ENCODE results near the gene KRT16. TPM values are rescaled to one million over a fixed set of nuclear protein-coding genes. Genes with fewer than 3 reads are reported as not detected.

Gene KRT16
- total and polyA plus RNA-seq, 2 of the 8 experiments (the other 6 are each of a cell fraction or from before 2014, with no cell fraction given), result not detected

DNA sequence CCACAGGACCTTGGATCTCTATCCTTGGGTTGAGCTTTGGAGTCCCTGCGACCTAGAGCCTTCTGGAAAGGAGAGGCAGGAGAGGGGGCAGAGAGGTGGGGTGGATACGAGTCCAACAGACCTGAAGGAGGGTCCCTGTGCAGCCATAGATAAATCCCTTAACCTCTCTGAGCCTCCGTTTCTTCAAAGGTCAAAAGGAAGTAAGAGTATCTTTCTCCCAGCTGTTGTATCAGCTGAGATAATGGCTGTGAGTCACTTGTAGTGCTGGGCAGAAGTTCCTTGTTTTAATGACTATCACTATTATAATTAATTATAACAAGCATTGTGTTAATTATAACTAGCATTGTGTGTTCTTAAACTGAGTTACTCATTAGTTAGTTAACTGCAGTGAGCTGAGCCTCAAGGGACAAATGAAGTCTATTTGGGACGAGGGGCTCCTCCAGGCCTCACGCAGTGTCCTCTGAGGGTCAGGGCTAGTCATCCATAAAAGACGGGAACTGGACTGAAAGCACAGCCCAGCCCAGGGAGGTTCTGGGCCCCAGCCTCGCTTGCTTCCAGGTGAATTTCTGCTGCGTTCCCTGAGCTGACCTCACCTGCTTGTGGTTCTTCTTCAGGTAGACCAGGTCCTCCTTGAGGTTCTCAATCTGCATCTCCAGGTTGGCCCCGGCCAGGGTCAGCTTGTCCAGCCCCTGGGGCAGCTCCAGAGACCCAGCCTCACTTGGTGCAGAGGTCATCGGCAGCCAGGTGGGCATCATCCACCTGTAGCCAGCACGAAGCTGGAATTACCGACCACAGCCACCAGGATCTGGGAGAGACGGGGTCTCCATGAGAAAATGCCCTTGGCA, 17.5 kb upstream of the KRT16 start (continued):
- TF ChIP-seq, protein P1, sequence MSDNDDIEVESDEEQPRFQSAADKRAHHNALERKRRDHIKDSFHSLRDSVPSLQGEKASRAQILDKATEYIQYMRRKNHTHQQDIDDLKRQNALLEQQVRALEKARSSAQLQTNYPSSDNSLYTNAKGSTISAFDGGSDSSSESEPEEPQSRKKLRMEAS (IDR thresholded peaks at IDR 0.05), result no peak
- TF ChIP-seq TEAD4 (IDR thresholded peaks at IDR 0.05; ENCODE audit: low read depth, low read length), result no peak
- TF ChIP-seq POLR2AphosphoS5 (IDR thresholded peaks at IDR 0.05; ENCODE audit: low read depth, low read length), result no peak
- no peak for TF ChIP-seq FOSL1 (IDR thresholded peaks at IDR 0.05; ENCODE audit: insufficient read depth, low read depth, low read length)

All from H1 (cell line).